Heart left ventricle (tissue), 16 donors: ENCODE data around the gene PLRG1. TPM values are rescaled to one million over a fixed set of nuclear protein-coding genes. Genes with fewer than 3 reads are reported as not detected.

Source experiments
- ATAC-seq, 4 donors: fragments of 200-7000 bp; cut with Tn5 transposase; one replicate each; pipeline ENCODE4 v1.9.1; 2020 to 2022; ENCODE audit warnings: moderate library complexity in 4 of 4, mild to moderate bottlenecking in 3 of 4, moderate number of reproducible peaks in 1 of 4
- DNase-seq, 5 donors: peaks; one replicate each; pipeline ENCODE4 v3.0.0-alpha.2; 2020
- H3K27ac ChIP-seq, 12 donors: fragments of 200-600 bp; sonication (generic) in 4 of 12; one replicate each; pipeline versions ENCODE4 v1.5.0 to v1.8.0; 2016 to 2022; ENCODE audit warnings: mild to moderate bottlenecking in 2 of 12
- H3K27me3 ChIP-seq, 9 donors: fragments of 200-600 bp; sonication (generic) in 2 of 9; one replicate each; pipeline versions ENCODE4 v1.5.1 to v1.8.0; 2016 to 2022; ENCODE audit warnings: mild to moderate bottlenecking in 3 of 9
- H3K36me3 ChIP-seq, 9 donors: fragments of 200-600 bp; sonication (generic) in 2 of 9; one replicate each; pipeline versions ENCODE4 v1.5.0 to v1.8.0; 2018 to 2022; ENCODE audit warnings: mild to moderate bottlenecking in 2 of 9
- H3K4me1 ChIP-seq, 12 donors: fragments of 200-600 bp; sonication (generic) in 4 of 12; one replicate each; pipeline versions ENCODE4 v1.5.0 to v1.8.0; 2016 to 2022; ENCODE audit warnings: mild to moderate bottlenecking in 3 of 12
- H3K4me3 ChIP-seq, 12 donors: fragments of 200-600 bp; sonication (generic) in 4 of 12; one replicate each; pipeline versions ENCODE4 v1.5.0 to v1.8.0; 2017 to 2022; ENCODE audit warnings: mild to moderate bottlenecking in 9 of 12, moderate library complexity in 4 of 12
- H3K9me3 ChIP-seq, 12 donors: fragments of 200-600 bp; sonication (generic) in 4 of 12; one replicate each; pipeline versions ENCODE4 v1.5.0 to v1.8.0; 2016 to 2022; ENCODE audit warnings: mild to moderate bottlenecking in 1 of 12
- POLR2A ChIP-seq, 2 donors: fragments of 450-650 bp; IDR thresholded peaks; one replicate each; pipeline ENCODE4 v1.6.1; 2017; ENCODE audit warnings: antibody characterized with exemption in 2 of 2, mild to moderate bottlenecking in 2 of 2, moderate library complexity in 2 of 2
- WGBS, 4 donors: extraction: QIAGEN DNeasy Blood & Tissue Kit in 2 of 4; methylation state at CpG; one replicate each; pipeline versions ENCODE4 v1.1.5 to v1.1.7; 2013 to 2018; 5-methylcytosine and 5-hydroxymethylcytosine counted together
- intact Hi-C, 10 donors: fragments of 100-400 bp; cut with DNase I; formaldehyde crosslinking; loops; one replicate each; pipeline versions ENCODE4 v1.11.1 to v1.14.2; 2022
- polyA plus RNA-seq, 2 donors: library from polyadenylated mRNA; stranded (reverse); fragments of 200-250 nt; gene quantifications; one replicate each; pipeline ENCODE4 v1.2.3, GENCODE V29; 2013
- total RNA-seq, 9 donors: library from RNA; depleted of rRNA in 2 of 9; stranded (reverse); fragments of >200 nt in 2 of 9; fragmentation: NEBNext Ultra II Directional in 3 of 9; extraction: Animal tissue kit (Norgen Biotek cat#: 25700) in 3 of 9; gene quantifications; one replicate each; pipeline versions ENCODE4 v1.1.0 to v1.2.4, GENCODE V29; 2016 to 2023
- TF ChIP-seq, protein P1 (sequence below), 12 donors: fragments of 200-600 bp; sonication (generic) in 4 of 12; IDR thresholded peaks; one replicate each; pipeline versions ENCODE4 v1.5.0 to v1.8.0; 2018 to 2022; ENCODE audit warnings: antibody characterized with exemption in 12 of 12, mild to moderate bottlenecking in 5 of 12
- donor health status: ischemic (EF 13 %, LVEDD 7.1; RV severe dilation, severe dysfunction).
- donor health status: healthy with polysubstance abuse.
- donor health status: DM: no; HTN: yes; CAD: no.
- donor health status: DM: no; HTN: no; CAD: no.
- donor health status: ischemic (EF 25% LVEDD 6.9; RV normal size, moderate dysfunction).
- donor health status: ischemic (EF 25% LVEDD 5.7; RV mildly dilated, moderate dysfunction).
- donor health status: healthy.
- donor health status: DM: yes; HTN: yes; CAD: no.
- donor health status: ischemic (EF 35%, LVEDD 5.7; RV mildly dilated, moderate dysfunction).
- donor health status: nonischemic (EF 11% LVEDD 7.7; RV severe dilation, severe dysfunction).
- donor health status: DM: yes; HTN: yes; CAD: no.
- donor health status: PGD.
- donor health status: ischemic (EF 29% LVEDD 5.4; RV normal size, mild dysfunction).
- donor health status: nonischemic (EF 23%, LVEDD 6.1; RV moderate dilation, normal function).

Gene PLRG1
- total and polyA plus RNA-seq, 11 donors: 25.4 to 52.3 (median 40.5) TPM

DNA sequence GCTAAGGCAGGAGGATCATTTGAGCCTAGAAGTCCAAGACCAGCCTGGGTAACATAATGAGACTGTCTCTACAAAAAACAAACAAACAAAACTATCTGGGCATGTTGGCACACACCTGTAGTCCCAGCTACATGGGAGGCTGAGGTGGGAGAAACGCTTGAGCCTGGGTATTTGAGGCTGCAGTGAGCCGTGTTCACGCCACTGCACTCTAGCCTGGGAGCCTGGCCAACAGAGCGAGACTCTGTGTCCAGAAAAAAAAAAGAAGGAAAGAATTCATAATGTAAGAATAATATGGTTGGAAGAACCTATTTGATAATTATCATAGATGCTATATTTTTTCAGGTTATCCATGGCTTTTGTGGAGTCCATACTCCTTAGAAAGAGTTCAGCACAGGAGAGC, 32.6 kb downstream of the PLRG1 start:
- H3K36me3 ChIP-seq: no peaks in the 10 kb centered on the region
- H3K9me3 ChIP-seq: no peaks in the 10 kb centered on the region
- 72 to 84% (median 79%) methylated on average over 4 of the region's 4 CpGs for WGBS, 4 donors
- no peak for ATAC-seq
- H3K4me1 ChIP-seq: peaks cover 0 to 5% (median 0%) of the 10 kb centered on the region in 12 donors
- H3K4me3 ChIP-seq: no peak overlapping the region
- peaks cover 0 to 31% (median 0%) of the 10 kb centered on the region in 9 donors for H3K27me3 ChIP-seq
- TF ChIP-seq POLR2A (IDR thresholded peaks at IDR 0.05): no peak
- TF ChIP-seq, protein P1, sequence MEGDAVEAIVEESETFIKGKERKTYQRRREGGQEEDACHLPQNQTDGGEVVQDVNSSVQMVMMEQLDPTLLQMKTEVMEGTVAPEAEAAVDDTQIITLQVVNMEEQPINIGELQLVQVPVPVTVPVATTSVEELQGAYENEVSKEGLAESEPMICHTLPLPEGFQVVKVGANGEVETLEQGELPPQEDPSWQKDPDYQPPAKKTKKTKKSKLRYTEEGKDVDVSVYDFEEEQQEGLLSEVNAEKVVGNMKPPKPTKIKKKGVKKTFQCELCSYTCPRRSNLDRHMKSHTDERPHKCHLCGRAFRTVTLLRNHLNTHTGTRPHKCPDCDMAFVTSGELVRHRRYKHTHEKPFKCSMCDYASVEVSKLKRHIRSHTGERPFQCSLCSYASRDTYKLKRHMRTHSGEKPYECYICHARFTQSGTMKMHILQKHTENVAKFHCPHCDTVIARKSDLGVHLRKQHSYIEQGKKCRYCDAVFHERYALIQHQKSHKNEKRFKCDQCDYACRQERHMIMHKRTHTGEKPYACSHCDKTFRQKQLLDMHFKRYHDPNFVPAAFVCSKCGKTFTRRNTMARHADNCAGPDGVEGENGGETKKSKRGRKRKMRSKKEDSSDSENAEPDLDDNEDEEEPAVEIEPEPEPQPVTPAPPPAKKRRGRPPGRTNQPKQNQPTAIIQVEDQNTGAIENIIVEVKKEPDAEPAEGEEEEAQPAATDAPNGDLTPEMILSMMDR (IDR thresholded peaks at IDR 0.05): no peak
- no peak overlapping the region for H3K27ac ChIP-seq
- intact Hi-C loops: no loop called here
- DNase-seq: no peak

DNA sequence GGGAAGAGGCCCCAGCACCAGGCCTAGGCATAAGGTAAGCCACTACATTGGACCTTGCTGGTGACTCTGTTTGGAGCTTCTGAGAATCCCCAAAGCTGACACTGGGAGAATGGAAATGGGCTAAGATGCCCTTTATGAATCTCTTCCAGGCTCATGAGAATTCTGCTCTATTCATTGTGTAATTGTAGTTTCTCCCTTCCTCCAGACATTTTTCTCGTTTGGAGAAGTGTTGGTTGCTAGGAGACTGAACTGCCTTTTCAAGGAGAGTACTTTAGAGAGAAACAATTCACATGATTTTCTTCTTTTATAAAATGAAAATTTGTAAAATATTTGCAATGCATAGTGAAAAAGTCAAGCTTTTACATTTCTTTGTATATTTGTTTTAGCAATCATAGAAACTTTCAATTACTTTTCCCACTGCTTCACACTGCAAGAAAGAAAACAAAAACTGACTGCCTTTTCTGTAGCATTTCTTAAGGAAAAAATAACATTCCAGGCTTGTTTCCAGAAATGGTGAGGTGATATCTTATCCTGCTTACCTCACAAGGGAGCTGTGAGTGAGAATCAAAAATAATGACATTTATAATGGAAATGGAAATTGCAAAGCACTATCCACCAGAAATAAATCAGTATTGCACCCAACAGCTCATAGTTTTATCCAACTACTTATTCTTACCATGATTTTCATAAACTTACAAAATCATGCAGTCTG, 33.7 kb downstream of the PLRG1 start:
- Histone ChIP-seq H3K27ac (no peak overlapping the region), H3K36me3 (no peaks in the 10 kb centered on the region), H3K27me3 (peaks cover 0 to 33% (median 0%) of the 10 kb centered on the region in 9 donors), H3K4me3 (no peak overlapping the region), H3K4me1 (peaks cover 0 to 5% (median 0%) of the 10 kb centered on the region in 12 donors), H3K9me3 (no peaks in the 10 kb centered on the region)
- ATAC-seq: no peak
- no peak for DNase-seq
- WGBS, 4 donors: 30 to 38% (median 35%) methylated on average over 1 of the region's 1 CpG
- no peak for TF ChIP-seq POLR2A (IDR thresholded peaks at IDR 0.05)
- TF ChIP-seq, protein P1 (IDR thresholded peaks at IDR 0.05): no peak
- intact Hi-C loops: no loop called here

DNA sequence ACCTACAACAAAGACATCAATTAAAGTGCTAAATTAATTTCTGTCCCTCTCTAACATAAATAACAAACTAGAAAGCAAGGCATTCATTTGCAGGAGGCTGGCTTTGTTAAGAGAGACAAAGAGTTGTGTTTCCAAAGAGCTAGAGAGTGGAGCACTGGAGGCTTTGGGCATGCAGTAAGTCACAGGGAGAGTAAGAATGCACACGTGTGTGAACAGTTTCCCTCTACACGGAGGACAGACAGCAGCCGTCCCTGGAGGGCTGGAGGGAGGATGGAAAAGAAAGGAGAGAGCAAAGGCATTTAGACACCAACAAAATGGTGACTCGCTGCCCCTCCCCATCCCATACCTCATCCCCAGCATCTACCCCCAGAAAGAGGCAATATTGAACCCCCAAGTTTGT, 38.2 kb downstream of the PLRG1 start:
- Histone ChIP-seq H3K4me3 (no peak overlapping the region), H3K9me3 (no peaks in the 10 kb centered on the region), H3K27ac (no peak overlapping the region), H3K27me3 (peaks cover 0 to 27% (median 0%) of the 10 kb centered on the region in 9 donors), H3K4me1 (no peaks in the 10 kb centered on the region), H3K36me3 (no peaks in the 10 kb centered on the region)
- WGBS, 4 donors: 65 to 70% (median 66%) methylated on average over 4 of the region's 4 CpGs
- intact Hi-C loops: no loop called here
- TF ChIP-seq, protein P1 (IDR thresholded peaks at IDR 0.05): no peak
- no peak for TF ChIP-seq POLR2A (IDR thresholded peaks at IDR 0.05)
- ATAC-seq (no peak), DNase-seq (no peak)

GRCh38 chr4:154511548-154511947, 38.7 kb downstream of the PLRG1 start:
- no peaks in the 10 kb centered on the region for H3K9me3 ChIP-seq
- H3K36me3 ChIP-seq: no peaks in the 10 kb centered on the region
- H3K4me3 ChIP-seq: no peak overlapping the region
- H3K27me3 ChIP-seq: peaks cover 0 to 27% (median 0%) of the 10 kb centered on the region in 9 donors
- H3K27ac ChIP-seq: no peak overlapping the region
- ATAC-seq (no peak), DNase-seq (no peak)
- TF ChIP-seq, protein P1 (IDR thresholded peaks at IDR 0.05): no peak
- no peak for TF ChIP-seq POLR2A (IDR thresholded peaks at IDR 0.05)
- 47 to 91% (median 90%) methylated on average over 2 of the region's 2 CpGs for WGBS, 4 donors
- no peaks in the 10 kb centered on the region for H3K4me1 ChIP-seq
- intact Hi-C loops: no loop called here
